ENCODE data around the gene EVC2. TPM values are rescaled to one million over a fixed set of nuclear protein-coding genes. Genes with fewer than 3 reads are reported as not detected.
A peak's percentile ranks its signal among the peaks of the same experiment; 100 is the strongest.
"Not testable (repeated sequence)": the region's sequence is repeated elsewhere in the genome, so short reads cannot be mapped to it uniquely, and the experiment has no call there.

Gene EVC2
- polyA plus RNA-seq, 1 donor (not counting 4 experiments of a cell fraction or from before 2014, with no cell fraction given) = 1.7 TPM

GRCh38 chr4:5609306-5610007 is 98.9 kb downstream of the EVC2 start:
- H3K27me3 ChIP-seq (ENCODE audit: control insufficient read depth, extremely low read depth, insufficient read depth, low read length) = no peaks in the 10 kb centered on the region
- H3K36me3 ChIP-seq (ENCODE audit: control insufficient read depth in 2 of 2, extremely low read depth in 1 of 2, insufficient read depth in 2 of 2, low read length in 2 of 2) = peaks cover 9 to 11% of the 10 kb centered on the region in 2 experiments
- H4K20me1 ChIP-seq (ENCODE audit: control insufficient read depth, extremely low read depth, insufficient read depth, low read length) = no peaks in the 10 kb centered on the region
- H3K9me1 ChIP-seq (ENCODE audit: control insufficient read depth, extremely low read depth, insufficient read depth, low read length) = no peaks in the 10 kb centered on the region
- peak; percentile 44 for FAIRE-seq
- TF ChIP-seq, protein P1, sequence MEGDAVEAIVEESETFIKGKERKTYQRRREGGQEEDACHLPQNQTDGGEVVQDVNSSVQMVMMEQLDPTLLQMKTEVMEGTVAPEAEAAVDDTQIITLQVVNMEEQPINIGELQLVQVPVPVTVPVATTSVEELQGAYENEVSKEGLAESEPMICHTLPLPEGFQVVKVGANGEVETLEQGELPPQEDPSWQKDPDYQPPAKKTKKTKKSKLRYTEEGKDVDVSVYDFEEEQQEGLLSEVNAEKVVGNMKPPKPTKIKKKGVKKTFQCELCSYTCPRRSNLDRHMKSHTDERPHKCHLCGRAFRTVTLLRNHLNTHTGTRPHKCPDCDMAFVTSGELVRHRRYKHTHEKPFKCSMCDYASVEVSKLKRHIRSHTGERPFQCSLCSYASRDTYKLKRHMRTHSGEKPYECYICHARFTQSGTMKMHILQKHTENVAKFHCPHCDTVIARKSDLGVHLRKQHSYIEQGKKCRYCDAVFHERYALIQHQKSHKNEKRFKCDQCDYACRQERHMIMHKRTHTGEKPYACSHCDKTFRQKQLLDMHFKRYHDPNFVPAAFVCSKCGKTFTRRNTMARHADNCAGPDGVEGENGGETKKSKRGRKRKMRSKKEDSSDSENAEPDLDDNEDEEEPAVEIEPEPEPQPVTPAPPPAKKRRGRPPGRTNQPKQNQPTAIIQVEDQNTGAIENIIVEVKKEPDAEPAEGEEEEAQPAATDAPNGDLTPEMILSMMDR (optimal IDR thresholded peaks at IDR 0.05 in 1 of 3, IDR thresholded peaks at IDR 0.05 in 1 of 3, conservative IDR thresholded peaks at IDR 0.05 in 1 of 3; ENCODE audit: extremely low read depth in 1 of 3, insufficient read depth in 2 of 3, low read length in 3 of 3) = no peak
- TF ChIP-seq EZH2 (IDR thresholded peaks at IDR 0.05; ENCODE audit: low read length) = no peak
- H3K9ac ChIP-seq (ENCODE audit: control insufficient read depth, extremely low read depth, insufficient read depth, low read length) = no peak overlapping the region
- DNase-seq (ENCODE audit: low read depth, low spot score) = no peak
- dilution Hi-C loops (cut with MboI; ENCODE audit: extremely low pct_ligation_motif_present, low sequenced_read_pairs) = no loop called here
- no peaks in the 10 kb centered on the region for H3K79me2 ChIP-seq (ENCODE audit: control insufficient read depth, insufficient read depth, low read length)
- H2AFZ ChIP-seq (ENCODE audit: control insufficient read depth, low read length) = no peak overlapping the region
- H3K4me3 ChIP-seq (ENCODE audit: control insufficient read depth in 2 of 3, extremely low read depth in 1 of 3, insufficient read depth in 2 of 3, low read depth in 1 of 3, low read length in 3 of 3) = no peak overlapping the region
- H3K27ac ChIP-seq (ENCODE audit: control insufficient read depth, insufficient read depth, low read length) = no peak overlapping the region
- no peak overlapping the region for H3K4me2 ChIP-seq (ENCODE audit: control insufficient read depth, extremely low read depth, insufficient read depth, low read depth, low read length)
- H3K4me1 ChIP-seq (ENCODE audit: control insufficient read depth, extremely low read depth, insufficient read depth, low read length) = no peaks in the 10 kb centered on the region
- H3K9me3 ChIP-seq (ENCODE audit: control insufficient read depth, low read depth, low read length) = no peaks in the 10 kb centered on the region

DNA sequence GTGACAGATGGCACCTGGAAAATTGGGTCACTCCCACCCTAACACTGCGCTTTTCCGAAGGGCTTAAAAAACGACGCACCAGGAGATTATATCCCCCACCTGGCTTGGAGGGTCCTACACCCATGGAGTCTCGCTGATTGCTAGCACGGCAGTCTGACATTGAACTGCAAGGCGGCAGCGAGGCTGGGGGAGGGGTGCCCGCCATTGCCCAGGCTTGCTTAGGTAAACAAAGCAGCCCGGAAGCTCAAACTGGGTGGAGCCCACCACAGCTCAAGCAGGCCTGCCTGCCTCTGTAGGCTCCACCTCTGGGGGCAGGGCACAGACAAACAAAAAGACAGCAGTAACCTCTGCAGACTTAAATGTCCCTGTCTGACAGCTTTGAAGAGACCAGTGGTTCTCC is 114.5 kb downstream of the EVC2 start:
- H3K4me2 ChIP-seq (ENCODE audit: control insufficient read depth, extremely low read depth, insufficient read depth, low read depth, low read length); H3K36me3 ChIP-seq (ENCODE audit: control insufficient read depth in 2 of 2, extremely low read depth in 1 of 2, insufficient read depth in 2 of 2, low read length in 2 of 2); H3K9me3 ChIP-seq (ENCODE audit: control insufficient read depth, low read depth, low read length); H3K4me1 ChIP-seq (ENCODE audit: control insufficient read depth, extremely low read depth, insufficient read depth, low read length); H3K9me1 ChIP-seq (ENCODE audit: control insufficient read depth, extremely low read depth, insufficient read depth, low read length); H4K20me1 ChIP-seq (ENCODE audit: control insufficient read depth, extremely low read depth, insufficient read depth, low read length); H3K27me3 ChIP-seq (ENCODE audit: control insufficient read depth, extremely low read depth, insufficient read depth, low read length); H3K27ac ChIP-seq (ENCODE audit: control insufficient read depth, insufficient read depth, low read length); H2AFZ ChIP-seq (ENCODE audit: control insufficient read depth, low read length); FAIRE-seq; dilution Hi-C loops (cut with MboI; ENCODE audit: extremely low pct_ligation_motif_present, low sequenced_read_pairs); DNase-seq (ENCODE audit: low read depth, low spot score); H3K9ac ChIP-seq (ENCODE audit: control insufficient read depth, extremely low read depth, insufficient read depth, low read length); H3K4me3 ChIP-seq (ENCODE audit: control insufficient read depth in 2 of 3, extremely low read depth in 1 of 3, insufficient read depth in 2 of 3, low read depth in 1 of 3, low read length in 3 of 3); H3K79me2 ChIP-seq (ENCODE audit: control insufficient read depth, insufficient read depth, low read length): not testable (repeated sequence)

DNA sequence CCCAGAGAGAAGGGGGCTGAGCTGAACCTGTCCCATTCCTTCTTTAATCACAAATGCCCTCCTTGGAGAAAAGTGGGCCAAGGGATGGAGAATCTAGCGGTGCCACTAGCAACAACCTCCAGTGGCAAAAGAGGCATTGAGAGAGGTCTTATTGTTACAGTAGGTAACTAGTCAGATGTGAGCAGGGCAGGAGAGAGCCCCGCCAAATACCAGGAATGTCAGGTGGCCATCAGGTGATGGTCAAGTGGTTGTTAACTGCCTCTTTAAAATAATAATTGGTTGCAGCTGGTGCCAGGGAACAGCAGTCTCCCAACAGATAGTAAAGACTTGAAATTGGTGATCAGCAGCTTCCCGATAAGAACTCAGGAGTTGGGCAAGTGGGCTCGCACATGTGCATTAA is 116.1 kb downstream of the EVC2 start:
- H3K36me3 ChIP-seq (ENCODE audit: control insufficient read depth in 2 of 2, extremely low read depth in 1 of 2, insufficient read depth in 2 of 2, low read length in 2 of 2) = peaks cover 0 to 3% of the 10 kb centered on the region in 2 experiments
- no peak overlapping the region for H2AFZ ChIP-seq (ENCODE audit: control insufficient read depth, low read length)
- dilution Hi-C loops (cut with MboI; ENCODE audit: extremely low pct_ligation_motif_present, low sequenced_read_pairs) = no loop called here
- H3K9me3 ChIP-seq (ENCODE audit: control insufficient read depth, low read depth, low read length) = no peaks in the 10 kb centered on the region
- H4K20me1 ChIP-seq (ENCODE audit: control insufficient read depth, extremely low read depth, insufficient read depth, low read length) = no peaks in the 10 kb centered on the region
- H3K4me3 ChIP-seq (ENCODE audit: control insufficient read depth in 2 of 3, extremely low read depth in 1 of 3, insufficient read depth in 2 of 3, low read depth in 1 of 3, low read length in 3 of 3) = no peak overlapping the region
- H3K4me2 ChIP-seq (ENCODE audit: control insufficient read depth, extremely low read depth, insufficient read depth, low read depth, low read length) = no peak overlapping the region
- H3K9me1 ChIP-seq (ENCODE audit: control insufficient read depth, extremely low read depth, insufficient read depth, low read length) = no peaks in the 10 kb centered on the region
- no peak for DNase-seq (ENCODE audit: low read depth, low spot score)
- no peak for TF ChIP-seq EZH2 (IDR thresholded peaks at IDR 0.05; ENCODE audit: low read length)
- TF ChIP-seq, protein P1 (optimal IDR thresholded peaks at IDR 0.05 in 1 of 3, IDR thresholded peaks at IDR 0.05 in 1 of 3, conservative IDR thresholded peaks at IDR 0.05 in 1 of 3; ENCODE audit: extremely low read depth in 1 of 3, insufficient read depth in 2 of 3, low read length in 3 of 3) = no peak
- no peak overlapping the region for H3K9ac ChIP-seq (ENCODE audit: control insufficient read depth, extremely low read depth, insufficient read depth, low read length)
- no peaks in the 10 kb centered on the region for H3K4me1 ChIP-seq (ENCODE audit: control insufficient read depth, extremely low read depth, insufficient read depth, low read length)
- H3K27me3 ChIP-seq (ENCODE audit: control insufficient read depth, extremely low read depth, insufficient read depth, low read length) = no peaks in the 10 kb centered on the region
- H3K79me2 ChIP-seq (ENCODE audit: control insufficient read depth, insufficient read depth, low read length) = no peaks in the 10 kb centered on the region
- H3K27ac ChIP-seq (ENCODE audit: control insufficient read depth, insufficient read depth, low read length) = no peak overlapping the region
- FAIRE-seq = no peak
